ENCODE data around the gene SULF2.

SULF2 gene

GRCh38 chr20:47760686-47761481 lies 24.4 kb downstream of the SULF2 start:
- DNase-seq (ENCODE audit: low spot score): no peak

- no peak for DNase-seq (ENCODE audit: low spot score)
These were observed 26.5 kb downstream of the SULF2 start for GRCh38 chr20:47758517-47759450.

GRCh38 chr20:47757145-47758035 lies 27.9 kb downstream of the SULF2 start:
- no peak for DNase-seq (ENCODE audit: low spot score)

- DNase-seq (ENCODE audit: low spot score): no peak
These were observed 30.2 kb downstream of the SULF2 start for GRCh38 chr20:47754946-47755652.

GRCh38 chr20:47754388-47754715 lies 30.9 kb downstream of the SULF2 start:
- no peak for DNase-seq (ENCODE audit: low spot score)

- DNase-seq (ENCODE audit: low spot score): no peak
These were observed 31.5 kb downstream of the SULF2 start for GRCh38 chr20:47753576-47754387.

- DNase-seq (ENCODE audit: low spot score): no peak
These were observed 33.8 kb downstream of the SULF2 start for GRCh38 chr20:47751449-47751848.

- DNase-seq (ENCODE audit: low spot score): no peak
These were observed 35.9 kb downstream of the SULF2 start for GRCh38 chr20:47749339-47749738.

- DNase-seq (ENCODE audit: low spot score): no peak
These were observed 36.5 kb downstream of the SULF2 start for GRCh38 chr20:47748823-47749222.

GRCh38 chr20:47748069-47748468 lies 37.2 kb downstream of the SULF2 start:
- no peak for DNase-seq (ENCODE audit: low spot score)

- no peak for DNase-seq (ENCODE audit: low spot score)
These were observed 37.6 kb downstream of the SULF2 start for GRCh38 chr20:47747669-47748031.

- no peak for DNase-seq (ENCODE audit: low spot score)
These were observed 40.5 kb downstream of the SULF2 start for GRCh38 chr20:47744803-47745202.

- no peak for DNase-seq (ENCODE audit: low spot score)
These were observed 41.6 kb downstream of the SULF2 start for GRCh38 chr20:47743671-47744070.

GRCh38 chr20:47741669-47742608 lies 43.3 kb downstream of the SULF2 start:
- no peak for DNase-seq (ENCODE audit: low spot score)

GRCh38 chr20:47740862-47741184 lies 44.5 kb downstream of the SULF2 start:
- peak; percentile 8 for DNase-seq (ENCODE audit: low spot score)

- no peak for DNase-seq (ENCODE audit: low spot score)
These were observed 45.0 kb downstream of the SULF2 start for GRCh38 chr20:47740121-47740861.

GRCh38 chr20:47737923-47738322 lies 47.4 kb downstream of the SULF2 start:
- DNase-seq (ENCODE audit: low spot score): no peak

GRCh38 chr20:47736570-47737152 lies 48.6 kb downstream of the SULF2 start:
- DNase-seq (ENCODE audit: low spot score): no peak

All from RKO (cell line).